VCaP (cell line): ENCODE measurements around the gene TOPAZ1.

Source experiments
- H3K27ac ChIP-seq: fragments of 450-650 bp; 2 replicates; pipeline ENCODE4 v1.5.1; 2017
- TF ChIP-seq, protein P1 (sequence below): fragments of 450-650 bp; conservative IDR thresholded peaks from 2 replicates; pipeline ENCODE4 v1.5.1; 2017; ENCODE audit warnings: mild to moderate bottlenecking, moderate library complexity

The TOPAZ1 gene

DNA sequence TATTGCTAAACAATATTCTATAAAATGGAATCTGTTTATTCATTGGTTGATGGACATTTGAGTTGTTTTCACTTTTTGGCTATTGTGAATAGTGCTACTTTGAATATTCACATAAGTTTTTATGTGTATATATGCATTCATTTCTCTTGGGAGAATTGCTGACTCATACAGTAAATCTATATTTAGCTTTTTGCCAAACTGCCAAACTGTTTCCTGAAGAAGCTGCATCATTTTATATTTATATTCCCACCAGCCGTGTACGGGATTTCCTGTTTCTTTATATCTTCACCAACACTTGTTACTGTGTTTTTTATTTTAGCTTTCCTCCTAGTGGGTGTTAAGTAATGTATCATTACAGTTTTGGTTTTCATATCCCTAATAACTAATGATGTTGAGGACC lies 84.3 kb downstream of the TOPAZ1 start:
- TF ChIP-seq, protein P1, sequence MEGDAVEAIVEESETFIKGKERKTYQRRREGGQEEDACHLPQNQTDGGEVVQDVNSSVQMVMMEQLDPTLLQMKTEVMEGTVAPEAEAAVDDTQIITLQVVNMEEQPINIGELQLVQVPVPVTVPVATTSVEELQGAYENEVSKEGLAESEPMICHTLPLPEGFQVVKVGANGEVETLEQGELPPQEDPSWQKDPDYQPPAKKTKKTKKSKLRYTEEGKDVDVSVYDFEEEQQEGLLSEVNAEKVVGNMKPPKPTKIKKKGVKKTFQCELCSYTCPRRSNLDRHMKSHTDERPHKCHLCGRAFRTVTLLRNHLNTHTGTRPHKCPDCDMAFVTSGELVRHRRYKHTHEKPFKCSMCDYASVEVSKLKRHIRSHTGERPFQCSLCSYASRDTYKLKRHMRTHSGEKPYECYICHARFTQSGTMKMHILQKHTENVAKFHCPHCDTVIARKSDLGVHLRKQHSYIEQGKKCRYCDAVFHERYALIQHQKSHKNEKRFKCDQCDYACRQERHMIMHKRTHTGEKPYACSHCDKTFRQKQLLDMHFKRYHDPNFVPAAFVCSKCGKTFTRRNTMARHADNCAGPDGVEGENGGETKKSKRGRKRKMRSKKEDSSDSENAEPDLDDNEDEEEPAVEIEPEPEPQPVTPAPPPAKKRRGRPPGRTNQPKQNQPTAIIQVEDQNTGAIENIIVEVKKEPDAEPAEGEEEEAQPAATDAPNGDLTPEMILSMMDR: no peak
- no peak overlapping the region for H3K27ac ChIP-seq

DNA sequence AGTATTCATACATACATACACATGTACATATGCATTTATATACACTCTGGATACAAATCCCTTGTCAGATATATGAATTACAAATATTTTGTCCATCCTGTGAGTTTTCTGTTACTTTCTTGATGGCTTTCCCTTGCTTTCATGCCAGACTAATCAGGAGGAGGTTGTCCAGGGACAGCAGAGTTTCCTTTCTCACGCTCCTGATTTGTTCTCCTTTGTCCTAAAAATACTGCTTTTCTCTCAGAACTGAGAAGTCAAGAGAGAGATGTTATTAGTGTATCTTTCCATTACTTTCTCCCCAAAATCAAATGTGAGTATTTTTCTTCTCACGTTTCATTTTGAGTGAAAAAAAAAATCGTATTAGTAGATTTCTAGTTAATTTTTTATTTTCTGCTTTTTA lies 84.8 kb downstream of the TOPAZ1 start:
- H3K27ac ChIP-seq: no peak overlapping the region
- TF ChIP-seq, protein P1: no peak

DNA sequence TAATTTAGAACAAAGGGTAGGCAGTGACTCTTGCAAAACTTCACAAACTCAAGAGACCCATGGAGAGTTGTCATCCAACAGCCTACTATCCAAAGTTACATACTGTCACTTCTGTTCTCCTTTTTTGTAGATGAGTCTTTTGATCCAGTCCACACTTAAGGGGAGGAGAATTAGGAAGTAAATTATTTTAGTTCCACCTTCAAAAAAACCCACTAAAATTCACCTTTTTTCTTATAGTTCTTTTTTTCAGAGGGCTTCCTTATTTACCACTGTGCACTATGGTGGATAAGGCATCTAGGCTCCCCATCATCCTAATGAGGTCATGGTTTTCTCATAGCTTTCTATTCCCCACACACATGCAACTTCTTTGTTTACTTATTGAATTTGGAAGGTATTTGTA lies 88.3 kb downstream of the TOPAZ1 start:
- TF ChIP-seq, protein P1: no peak
- no peak overlapping the region for H3K27ac ChIP-seq

DNA sequence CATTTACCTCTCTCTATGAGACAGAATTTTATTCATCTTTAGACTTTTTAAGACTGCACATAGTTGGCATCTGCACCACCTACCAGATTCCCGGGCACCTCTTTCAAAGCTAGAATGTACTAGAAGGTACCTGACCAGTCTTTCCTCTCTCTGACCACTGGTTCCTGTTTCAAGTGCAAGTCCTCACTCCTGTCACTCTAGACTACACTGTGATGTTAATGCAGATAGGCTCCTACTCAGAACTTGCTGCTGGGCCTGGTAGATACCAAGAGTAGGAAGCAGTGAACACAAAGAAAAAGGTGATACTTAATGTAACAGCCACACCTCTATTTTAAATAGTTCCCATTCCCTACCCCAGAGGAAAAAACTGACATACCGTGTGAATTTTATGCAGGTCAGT lies 88.8 kb downstream of the TOPAZ1 start:
- H3K27ac ChIP-seq: no peak overlapping the region
- TF ChIP-seq, protein P1: no peak

DNA sequence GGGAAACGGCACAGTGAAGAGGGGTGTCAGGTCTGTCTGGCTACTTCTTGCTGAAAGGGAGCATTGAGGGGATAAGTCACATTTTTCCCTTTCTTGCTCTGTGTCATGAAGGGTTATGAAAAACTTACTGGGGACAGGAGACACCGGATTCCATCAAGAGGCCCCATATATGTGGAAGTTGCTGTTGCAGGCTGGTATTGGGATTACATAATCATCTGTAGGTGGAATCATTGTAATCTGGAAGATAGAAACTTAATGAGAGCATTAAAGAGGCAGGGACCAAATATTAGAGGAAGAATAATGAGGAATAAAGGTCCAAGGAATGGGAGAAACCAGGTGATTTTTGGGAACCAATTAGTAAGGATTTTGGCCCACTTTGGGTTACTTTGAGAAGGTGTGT lies 92.6 kb downstream of the TOPAZ1 start:
- H3K27ac ChIP-seq: no peak overlapping the region
- TF ChIP-seq, protein P1: no peak

DNA sequence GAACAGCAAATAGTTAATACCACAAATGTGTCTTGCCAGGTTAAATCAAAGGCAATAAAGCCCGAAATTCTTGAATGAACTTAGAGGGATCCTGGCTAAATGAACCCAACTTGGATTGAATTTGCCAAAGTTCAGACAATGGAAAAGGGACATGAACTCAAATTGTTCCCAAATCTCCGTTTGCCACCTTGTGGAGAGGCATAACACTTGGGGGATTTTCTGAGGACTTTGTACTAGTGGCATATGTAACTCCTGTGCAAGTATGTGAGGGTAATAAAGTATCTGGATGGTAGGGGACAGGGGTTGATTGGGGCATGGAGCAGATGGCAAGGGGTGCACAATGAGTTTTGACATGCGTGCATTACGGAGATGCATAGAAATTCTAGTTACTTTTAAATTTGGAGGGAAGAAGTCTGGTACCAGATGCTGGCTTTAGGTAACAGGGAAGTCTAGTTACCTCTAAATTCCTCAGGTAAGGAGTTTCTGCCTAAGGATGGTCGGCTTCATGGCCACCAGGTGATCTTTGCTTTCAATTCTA lies 95.6 kb downstream of the TOPAZ1 start:
- peak overlapping the region; percentile 94 for H3K27ac ChIP-seq
- TF ChIP-seq, protein P1: no peak

DNA sequence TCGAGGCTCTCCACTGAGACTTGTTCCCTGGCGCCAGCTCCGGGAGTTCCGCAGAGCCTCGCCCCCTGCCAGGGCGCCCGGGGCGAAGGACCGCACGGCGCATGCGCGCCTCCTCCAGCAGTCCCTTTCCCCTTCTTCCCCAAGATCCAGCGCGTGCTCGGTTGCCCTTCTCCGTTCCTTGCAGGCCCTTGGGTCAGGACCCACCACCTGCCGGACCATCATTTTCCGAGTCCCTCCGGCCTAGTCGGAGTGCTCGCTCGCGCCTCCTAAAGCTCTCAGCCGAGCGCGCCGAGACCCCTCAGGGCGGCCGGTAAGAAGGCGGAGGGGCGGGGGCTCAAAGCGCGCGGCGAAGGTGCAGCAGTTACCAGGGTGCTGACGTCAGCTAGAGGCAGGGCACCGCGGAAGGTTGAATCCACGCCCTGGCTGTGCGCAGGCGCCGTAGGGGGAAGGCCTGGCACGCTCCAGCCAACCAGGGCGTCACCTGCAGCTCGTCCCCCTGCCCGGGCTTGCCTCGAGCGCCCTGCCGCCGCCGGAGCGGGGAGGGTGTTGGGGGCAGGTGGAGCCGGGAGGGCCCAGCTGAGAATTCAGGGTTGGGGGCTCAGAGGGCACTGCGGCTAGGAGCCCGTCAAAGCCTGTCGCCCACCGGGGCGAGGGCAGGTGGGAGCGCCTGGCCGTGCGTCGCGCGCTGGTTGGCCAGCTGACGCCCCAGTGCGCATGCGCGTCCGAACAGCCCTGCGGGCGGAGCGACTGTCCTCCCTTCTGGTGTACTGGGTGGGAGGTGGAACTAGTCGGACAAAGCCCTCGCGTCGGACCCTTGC lies 96.5 kb downstream of the TOPAZ1 start, which contains the start of gene TCAIM:
Gene TCAIM, plus strand, starts transcription at position 757 of the 818 bp plus-strand sequence. CDS start 16,017 bp downstream, outside the sequence.
- TF ChIP-seq, protein P1: no peak; the same call in 1 of the 2 replicates
- peak within 1 kb of the TSS; percentile 94 for H3K27ac ChIP-seq
